ENCODE data around the gene PARVA. TPM values are rescaled to one million over a fixed set of nuclear protein-coding genes. Genes with fewer than 3 reads are reported as not detected.

The PARVA gene
- total and polyA plus RNA-seq, 2 of the 4 experiments (the other 2 are of a cell fraction), result 65.2 to 80.2 TPM

DNA sequence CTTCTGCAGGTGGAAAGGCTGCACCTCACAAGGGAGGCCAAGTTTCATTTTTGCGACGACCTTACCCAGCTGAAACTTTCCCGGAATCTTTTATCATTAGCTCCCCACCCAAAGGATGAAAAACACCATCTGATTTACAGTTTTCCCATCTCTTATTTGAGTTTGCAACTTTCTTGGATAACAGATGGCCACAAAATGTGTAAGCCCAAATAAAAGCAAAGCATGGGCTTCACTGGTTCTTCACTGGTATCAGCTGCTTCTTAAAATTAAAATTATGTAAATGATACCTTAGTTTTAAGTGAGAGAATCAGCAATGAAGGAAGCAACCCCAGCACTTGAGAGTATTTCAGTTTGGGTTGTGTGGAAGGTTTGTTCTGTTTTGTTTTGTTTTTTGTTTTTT lies 55.8 kb downstream of the PARVA start:
- Histone ChIP-seq H3K4me2 (ENCODE audit: low read depth, low read length) (peak overlapping the region; percentile 64), H3K4me1 (ENCODE audit: control insufficient read depth, insufficient read depth, low read length) (peaks cover 39% of the 10 kb centered on the region), H2BK20ac (ENCODE audit: low read depth, low read length) (peak overlapping the region; percentile 88), H2BK5ac (ENCODE audit: low read depth, low read length, poor library complexity, severe bottlenecking) (peak overlapping the region; percentile 90), H3K79me1 (ENCODE audit: low read depth in 1 of 2, low read length in 2 of 2) (peaks cover 50 to 86% of the 10 kb centered on the region in 2 experiments), H4K8ac (ENCODE audit: low read depth in 2 of 2, low read length in 2 of 2) (peak overlapping the region; percentile 84), H3K4me3 (ENCODE audit: insufficient read depth, low read depth, low read length) (no peak overlapping the region), H3K18ac (ENCODE audit: low read depth, low read length) (peak overlapping the region; percentile 88), H3K56ac (ENCODE audit: extremely low read depth, insufficient read depth, low read length) (peak overlapping the region; percentile 91), H3K36me3 (ENCODE audit: control insufficient read depth, insufficient read depth, low read length) (peaks cover 6% of the 10 kb centered on the region), H3K9ac (ENCODE audit: low read depth, low read length) (peak overlapping the region; percentile 82), H2AK9ac (replicated peaks; ENCODE audit: low read depth, low read length, poor library complexity) (no peak overlapping the region), H2AFZ (replicated peaks; ENCODE audit: low read length, poor library complexity) (no peak overlapping the region), H3K4ac (ENCODE audit: low read depth, low read length) (peak overlapping the region; percentile 90), H4K5ac (ENCODE audit: low read depth, low read length) (peak overlapping the region; percentile 77), H4K20me1 (ENCODE audit: insufficient read depth, low read length) (peaks cover 9% of the 10 kb centered on the region; the same call in 1 of the 2 replicates), H3K9me1 (ENCODE audit: insufficient read depth, low read length) (peaks cover 47% of the 10 kb centered on the region), H2BK120ac (ENCODE audit: low read depth, low read length) (peak overlapping the region; percentile 95), H2BK15ac (ENCODE audit: low read depth, low read length) (peak overlapping the region; percentile 96), H4K91ac (ENCODE audit: insufficient read depth, low read depth, low read length) (peak overlapping the region; percentile 94), H3K23ac (ENCODE audit: low read depth, low read length) (peak overlapping the region; percentile 80), H3K9me3 (ENCODE audit: control insufficient read depth, insufficient read depth, low read length) (no peaks in the 10 kb centered on the region), H3K14ac (replicated peaks; ENCODE audit: low read depth, low read length) (peak overlapping the region; percentile 91), H3K27me3 (ENCODE audit: control insufficient read depth, insufficient read depth, low read length) (no peaks in the 10 kb centered on the region), H2AK5ac (ENCODE audit: low read depth, low read length) (peak overlapping the region; percentile 56), H3K27ac (ENCODE audit: insufficient read depth, low read length) (peak overlapping the region; percentile 89)
- ChIA-PET CTCF (interaction anchor here (0.7 to 1.4 kb wide), 4 partner anchors 21 to 218 kb away, joined by 3 to 5 read pairs (median 4); no protein-coding TSS in a partner anchor), POLR2A (ENCODE audit: unreplicated experiment) (no interaction called here)
- 57% methylated on average over 3 of the region's 3 CpGs; no CpG with 5 or more reads in 1 of the 2 experiments for WGBS, 2 experiments (ENCODE audit: extremely low coverage in 2 of 2, insufficient read length in 1 of 2)
- in situ Hi-C loops (cut with MboI; ENCODE audit: low sequenced_read_pairs) (no loop called here), dilution Hi-C loops (cut with HindIII; ENCODE audit: low sequenced_read_pairs, unreplicated experiment) (no loop called here), intact Hi-C loops (cut with micrococcal nuclease) (loop anchor here (1.0 to 5.0 kb wide), 3 partner anchors 21 to 146 kb away; no protein-coding TSS in a partner anchor)
- BruUV-seq (replicated peaks), result no TSS peak
- DNase-seq (no peak), ATAC-seq (ENCODE audit: low read depth) (no peak)
- TF ChIP-seq, protein P1, sequence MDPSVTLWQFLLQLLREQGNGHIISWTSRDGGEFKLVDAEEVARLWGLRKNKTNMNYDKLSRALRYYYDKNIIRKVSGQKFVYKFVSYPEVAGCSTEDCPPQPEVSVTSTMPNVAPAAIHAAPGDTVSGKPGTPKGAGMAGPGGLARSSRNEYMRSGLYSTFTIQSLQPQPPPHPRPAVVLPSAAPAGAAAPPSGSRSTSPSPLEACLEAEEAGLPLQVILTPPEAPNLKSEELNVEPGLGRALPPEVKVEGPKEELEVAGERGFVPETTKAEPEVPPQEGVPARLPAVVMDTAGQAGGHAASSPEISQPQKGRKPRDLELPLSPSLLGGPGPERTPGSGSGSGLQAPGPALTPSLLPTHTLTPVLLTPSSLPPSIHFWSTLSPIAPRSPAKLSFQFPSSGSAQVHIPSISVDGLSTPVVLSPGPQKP (IDR thresholded peaks at IDR 0.05; ENCODE audit: borderline replicate concordance, low read depth, low read length), result no peak
- TF ChIP-seq RAD21 (IDR thresholded peaks at IDR 0.05; ENCODE audit: low read length) (no peak), CHD1 (IDR thresholded peaks at IDR 0.05; ENCODE audit: low read depth, low read length) (no peak), FOS (IDR thresholded peaks at IDR 0.05; ENCODE audit: low read depth, low read length) (no peak), BHLHE40 (IDR thresholded peaks at IDR 0.05; ENCODE audit: low read depth, low read length) (no peak)
